A549 (cell line): ENCODE measurements around the gene GORASP1. TPM values are rescaled to one million over a fixed set of nuclear protein-coding genes. Genes with fewer than 3 reads are reported as not detected.

Experiments
- ATAC-seq, 2 experiments: fragments of 200-7000 bp in 1 of 2; fragments of >200 bp in 1 of 2; cut with Nextera tagmentation in 1 of 2; cut with Tn5 transposase in 1 of 2; 3 replicates each; pipeline versions ENCODE4 v1.8.0 to v1.9.1; 2018 to 2020; ENCODE audit warnings: mild to moderate bottlenecking in 1 of 2, moderate library complexity in 1 of 2
- CTCF ChIA-PET: fragments of 300-600 bp; sonication (Branson Sonifier 250); formaldehyde crosslinking; extraction: SDS; loops from one replicate; lab custom pipeline; 2021; ENCODE audit warnings: antibody characterized with exemption, inconsistent platforms; lab: Yijun Ruan, JAX
- POLR2A ChIA-PET: fragments of 350-600 bp; formaldehyde crosslinking; extraction: SDS; loops from one replicate; lab custom pipeline; 2021; ENCODE audit warnings: antibody characterized with exemption, inconsistent platforms; lab: Yijun Ruan, JAX
- DNase-seq, 2 experiments: peaks; one replicate each; pipeline versions ENCODE4 v3.0.0 to v3.0.0-alpha.2; 2011 to 2016; ENCODE audit warnings: low read depth in 1 of 2, low spot score in 1 of 2
- FAIRE-seq: peaks from 2 replicates; lab custom pipeline; 2011; peaks lifted over from hg19 to GRCh38; lab: Jason Lieb, UNC
- H3K27ac ChIP-seq, 2 experiments: fragments of >200 bp; sonication (Bioruptor Twin); formaldehyde crosslinking; 3 replicates each; pipeline ENCODE4 v1.5.1; 2016 to 2017
- H3K4me1 ChIP-seq: fragments of >200 bp; sonication (Bioruptor Twin); formaldehyde crosslinking; 3 replicates; pipeline ENCODE4 v1.6.1; 2016
- H3K4me2 ChIP-seq: fragments of >200 bp; sonication (Bioruptor Twin); formaldehyde crosslinking; 3 replicates; pipeline ENCODE4 v1.6.1; 2016
- H3K4me3 ChIP-seq: fragments of >200 bp; sonication (Bioruptor Twin); formaldehyde crosslinking; 3 replicates; pipeline ENCODE4 v1.5.1; 2016
- H3K9me3 ChIP-seq: fragments of >200 bp; sonication (Bioruptor Twin); formaldehyde crosslinking; 3 replicates; pipeline ENCODE4 v1.6.1; 2016
- CBX2 ChIP-seq: fragments of 200-600 bp; sonication (generic); IDR thresholded peaks from 2 replicates; pipeline ENCODE4 v1.6.1; 2016; ENCODE audit warnings: low read depth, mild to moderate bottlenecking, borderline replicate concordance
- CEBPB ChIP-seq, 2 experiments: fragments of >200 bp in 1 of 2; sonication (Bioruptor Twin) in 1 of 2; formaldehyde crosslinking in 1 of 2; IDR thresholded peaks; 2 replicates each; pipeline ENCODE4 v1.6.1; 2012 to 2016
- CHD2 ChIP-seq: fragments of 150-350 bp; IDR thresholded peaks from 2 replicates; pipeline ENCODE4 v1.6.1; 2014; ENCODE audit warnings: low read length; ENCODE audit not compliant: partially characterized antibody
- CHD4 ChIP-seq: fragments of 200-600 bp; sonication (generic); IDR thresholded peaks from 2 replicates; pipeline ENCODE4 v1.6.1; 2016; ENCODE audit warnings: antibody characterized with exemption, mild to moderate bottlenecking, borderline replicate concordance
- E2F6 ChIP-seq: IDR thresholded peaks from 2 replicates; pipeline ENCODE4 v1.6.1; 2012; ENCODE audit warnings: low read depth, borderline replicate concordance
- ELK1 ChIP-seq: fragments of 150-350 bp; IDR thresholded peaks from 2 replicates; pipeline ENCODE4 v1.6.1; 2014; ENCODE audit warnings: low read depth, mild to moderate bottlenecking, low read length
- EP300 ChIP-seq, 2 experiments: fragments of >200 bp; sonication (Bioruptor Twin); formaldehyde crosslinking; IDR thresholded peaks; 2 replicates in 1 of 2; 3 replicates in 1 of 2; pipeline ENCODE4 v1.6.1; 2016 to 2017
- GATA3 ChIP-seq: IDR thresholded peaks from 2 replicates; pipeline ENCODE4 v1.6.1; 2012; ENCODE audit warnings: borderline replicate concordance
- HEYL ChIP-seq: fragments of 250-450 bp; sonication (Bioruptor Pico); IDR thresholded peaks from 2 replicates; pipeline ENCODE4 v1.8.0; 2021; ENCODE audit warnings: mild to moderate bottlenecking, moderate library complexity
- HOXB5 ChIP-seq: fragments of 250-450 bp; sonication (Bioruptor Pico); IDR thresholded peaks from 2 replicates; pipeline ENCODE4 v1.5.0; 2020; ENCODE audit warnings: mild to moderate bottlenecking, moderate library complexity
- JUN ChIP-seq, 2 experiments: fragments of >200 bp; sonication (Bioruptor Twin); formaldehyde crosslinking; IDR thresholded peaks; 2 replicates in 1 of 2; 3 replicates in 1 of 2; pipeline ENCODE4 v1.6.1; 2016 to 2017
- JUNB ChIP-seq: fragments of >200 bp; sonication (Bioruptor Twin); formaldehyde crosslinking; IDR thresholded peaks from 2 replicates; pipeline ENCODE4 v1.6.1; 2016
- KDM1A ChIP-seq: fragments of 200-600 bp; sonication (generic); IDR thresholded peaks from 2 replicates; pipeline ENCODE4 v1.6.1; 2016; ENCODE audit warnings: low read depth, mild to moderate bottlenecking
- MAFK ChIP-seq: fragments of 450-650 bp; IDR thresholded peaks from 2 replicates; pipeline ENCODE4 v1.6.1; 2014; ENCODE audit not compliant: partially characterized antibody
- MAX ChIP-seq: IDR thresholded peaks from 2 replicates; pipeline ENCODE4 v1.6.1; 2012
- POLR2AphosphoS2 ChIP-seq: conservative IDR thresholded peaks from 2 replicates; pipeline ENCODE4 v1.6.1; 2012; ENCODE audit warnings: low read length, improper control_type of control experiment, inconsistent platforms
- RAD21 ChIP-seq, 2 experiments: fragments of >200 bp in 1 of 2; sonication (Bioruptor Twin) in 1 of 2; formaldehyde crosslinking in 1 of 2; IDR thresholded peaks in 1 of 2; conservative IDR thresholded peaks in 1 of 2; 2 replicates in 1 of 2; 3 replicates in 1 of 2; pipeline ENCODE4 v1.6.1; 2012 to 2018; ENCODE audit warnings: inconsistent platforms in 1 of 2
- RARB ChIP-seq: fragments of 250-450 bp; sonication (Bioruptor Pico); IDR thresholded peaks from 2 replicates; pipeline ENCODE4 v1.8.0; 2021; ENCODE audit warnings: mild to moderate bottlenecking, moderate library complexity
- RCOR1 ChIP-seq: fragments of 150-350 bp; IDR thresholded peaks from 2 replicates; pipeline ENCODE4 v1.6.1; 2014; ENCODE audit warnings: antibody characterized with exemption, low read length, low read depth
- SMC3 ChIP-seq: fragments of >200 bp; sonication (Bioruptor Twin); formaldehyde crosslinking; IDR thresholded peaks from 3 replicates; pipeline ENCODE4 v1.6.1; 2018; ENCODE audit warnings: inconsistent platforms
- USF2 ChIP-seq: fragments of 450-650 bp; IDR thresholded peaks from 2 replicates; pipeline ENCODE4 v1.6.1; 2014; ENCODE audit warnings: antibody characterized with exemption
- ZNF302 ChIP-seq: fragments of 250-450 bp; sonication (Bioruptor Pico); IDR thresholded peaks from 2 replicates; pipeline ENCODE4 v1.9.0; 2021; ENCODE audit warnings: inconsistent platforms, mild to moderate bottlenecking, moderate library complexity
- WGBS: methylation state at CpG from one replicate; pipeline ENCODE4 v1.1.6; 2017; ENCODE audit errors: missing lambda C conversion rate; 5-methylcytosine and 5-hydroxymethylcytosine counted together
- polyA plus RNA-seq, 4 experiments: library from polyadenylated mRNA; depleted of rRNA in 3 of 4; stranded (reverse); fragments of >200 nt; fragmentation: RNase III in 1 of 4; extraction: RNeasy Plus Mini Kit Qiagen cat#74134 plus additional on column Dnase treatment in 1 of 4; gene quantifications; 2 replicates in 3 of 4; 3 replicates in 1 of 4; pipeline ENCODE4 v1.2.3, GENCODE V29; 2011 to 2017
- TF ChIP-seq, protein P1 (sequence below): fragments of 200-600 bp; sonication (generic); IDR thresholded peaks from 2 replicates; pipeline ENCODE4 v1.6.1; 2016; ENCODE audit warnings: antibody characterized with exemption, mild to moderate bottlenecking, moderate library complexity
- TF ChIP-seq, protein P2 (sequence below): IDR thresholded peaks from 2 replicates; pipeline ENCODE4 v1.6.1; 2012
- TF ChIP-seq, protein P3 (sequence below): fragments of >200 bp; sonication (Bioruptor Twin); formaldehyde crosslinking; IDR thresholded peaks from 3 replicates; pipeline ENCODE4 v1.6.1; 2016

GORASP1 gene
- polyA plus RNA-seq, 2 of the 4 experiments (the other 2 are of a cell fraction), result 30.3 to 32.3 TPM

DNA sequence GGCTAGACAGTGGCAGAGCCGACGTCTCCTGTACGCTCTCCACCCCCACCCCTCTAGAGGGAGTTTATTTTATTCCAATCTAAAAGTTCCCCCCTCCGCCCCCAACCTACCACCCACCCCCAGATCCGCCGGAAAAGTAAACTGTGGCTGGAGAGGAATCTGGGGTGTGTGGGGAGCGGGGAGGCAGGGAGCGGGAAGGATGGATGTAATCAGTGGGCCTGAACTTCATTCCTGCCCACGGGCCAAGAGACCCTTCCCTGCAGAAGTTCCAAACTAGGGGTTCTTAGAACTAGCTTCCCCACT is 46.5 kb upstream of the GORASP1 start:
- no peak for ATAC-seq
- Histone ChIP-seq H3K27ac (peak overlapping the region; percentile 94 to 96), H3K9me3 (no peaks in the 10 kb centered on the region), H3K4me2 (peak overlapping the region; percentile 80), H3K4me1 (peaks cover 36% of the 10 kb centered on the region), H3K4me3 (peak overlapping the region; percentile 95)
- no peak for DNase-seq
- TF ChIP-seq KDM1A (no peak), USF2 (no peak), ZNF302 (CRISPR knock-in tag) (no peak), CHD2 (no peak), CEBPB (IDR thresholded peaks at IDR 0.05) (no peak), GATA3 (no peak), HOXB5 (no peak), RARB (no peak), CBX2 (no peak), E2F6 (no peak), ELK1 (no peak)
- TF ChIP-seq, protein P1, sequence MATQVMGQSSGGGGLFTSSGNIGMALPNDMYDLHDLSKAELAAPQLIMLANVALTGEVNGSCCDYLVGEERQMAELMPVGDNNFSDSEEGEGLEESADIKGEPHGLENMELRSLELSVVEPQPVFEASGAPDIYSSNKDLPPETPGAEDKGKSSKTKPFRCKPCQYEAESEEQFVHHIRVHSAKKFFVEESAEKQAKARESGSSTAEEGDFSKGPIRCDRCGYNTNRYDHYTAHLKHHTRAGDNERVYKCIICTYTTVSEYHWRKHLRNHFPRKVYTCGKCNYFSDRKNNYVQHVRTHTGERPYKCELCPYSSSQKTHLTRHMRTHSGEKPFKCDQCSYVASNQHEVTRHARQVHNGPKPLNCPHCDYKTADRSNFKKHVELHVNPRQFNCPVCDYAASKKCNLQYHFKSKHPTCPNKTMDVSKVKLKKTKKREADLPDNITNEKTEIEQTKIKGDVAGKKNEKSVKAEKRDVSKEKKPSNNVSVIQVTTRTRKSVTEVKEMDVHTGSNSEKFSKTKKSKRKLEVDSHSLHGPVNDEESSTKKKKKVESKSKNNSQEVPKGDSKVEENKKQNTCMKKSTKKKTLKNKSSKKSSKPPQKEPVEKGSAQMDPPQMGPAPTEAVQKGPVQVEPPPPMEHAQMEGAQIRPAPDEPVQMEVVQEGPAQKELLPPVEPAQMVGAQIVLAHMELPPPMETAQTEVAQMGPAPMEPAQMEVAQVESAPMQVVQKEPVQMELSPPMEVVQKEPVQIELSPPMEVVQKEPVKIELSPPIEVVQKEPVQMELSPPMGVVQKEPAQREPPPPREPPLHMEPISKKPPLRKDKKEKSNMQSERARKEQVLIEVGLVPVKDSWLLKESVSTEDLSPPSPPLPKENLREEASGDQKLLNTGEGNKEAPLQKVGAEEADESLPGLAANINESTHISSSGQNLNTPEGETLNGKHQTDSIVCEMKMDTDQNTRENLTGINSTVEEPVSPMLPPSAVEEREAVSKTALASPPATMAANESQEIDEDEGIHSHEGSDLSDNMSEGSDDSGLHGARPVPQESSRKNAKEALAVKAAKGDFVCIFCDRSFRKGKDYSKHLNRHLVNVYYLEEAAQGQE, result no peak
- POLR2A ChIA-PET, result interaction anchor here (1.3 to 1.5 kb wide), 2 partner anchors 13 to 24 kb away, joined by 7 to 11 read pairs; no protein-coding TSS in a partner anchor
- CTCF ChIA-PET, result interaction anchor here (1.0 kb wide), 2 partner anchors 31 to 36 kb away, joined by 3 to 4 read pairs; no protein-coding TSS in a partner anchor
- 2% methylated on average over 5 of the region's 9 CpGs for WGBS
- FAIRE-seq, result no peak

DNA sequence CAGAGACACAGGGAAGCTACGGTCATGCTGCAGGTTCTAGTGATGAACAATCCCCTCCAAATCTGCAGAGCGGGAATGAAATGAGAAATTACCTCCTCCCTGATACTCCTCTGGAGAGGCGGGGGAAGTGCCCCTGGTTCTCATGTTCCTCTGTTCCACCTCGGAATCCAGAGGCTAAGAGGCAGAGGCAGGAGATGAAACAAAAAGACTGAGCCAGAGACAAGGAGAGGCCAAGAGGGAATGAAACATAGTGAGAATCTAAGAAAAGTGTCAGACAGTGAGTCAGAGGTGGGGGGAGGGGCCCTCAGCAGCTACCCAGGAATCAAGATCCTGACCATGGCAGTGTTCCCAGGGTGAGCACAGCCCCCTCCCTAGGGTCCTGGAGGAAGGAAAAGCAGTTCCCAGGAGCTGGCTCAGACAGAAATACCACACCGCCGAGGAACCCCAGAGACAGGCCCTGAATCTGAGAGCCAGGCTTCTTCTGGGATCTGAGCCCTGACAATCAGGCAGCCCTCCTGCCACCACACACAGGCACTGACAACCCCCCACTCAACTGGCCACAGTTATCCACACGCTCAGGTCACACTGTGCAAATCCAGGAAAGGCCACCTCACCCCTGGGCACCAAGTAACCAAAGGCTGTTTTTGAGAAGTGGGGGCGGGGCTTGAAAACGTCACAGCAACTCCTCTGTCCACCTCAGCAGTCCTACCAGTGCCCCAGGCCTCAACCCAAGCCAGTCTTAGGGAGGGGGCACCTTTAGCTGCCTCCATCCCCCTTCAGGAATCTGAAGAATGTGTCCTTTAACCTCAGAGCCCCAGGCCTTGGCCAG is 43.6 kb upstream of the GORASP1 start:
- Histone ChIP-seq H3K9me3 (no peaks in the 10 kb centered on the region), H3K4me3 (peak overlapping the region; percentile 95), H3K4me1 (peaks cover 65% of the 10 kb centered on the region), H3K27ac (peak overlapping the region; percentile 94 to 96), H3K4me2 (peak overlapping the region; percentile 99)
- CTCF ChIA-PET, result interaction anchor here (0.7 to 2.4 kb wide), 5 partner anchors 9 to 120 kb away, joined by 3 to 7 read pairs (median 3); no protein-coding TSS in a partner anchor
- DNase-seq (peak; percentile 72 to 88), FAIRE-seq (no peak), ATAC-seq (peak; percentile 14 to 24)
- POLR2A ChIA-PET, result interaction anchor here (0.6 to 2.0 kb wide), 6 partner anchors 10 to 43 kb away, joined by 3 to 9 read pairs (median 5); partner anchors contain the start of genes GORASP1 and TTC21A
- WGBS, result 8% methylated on average over 8 of the region's 9 CpGs
- TF ChIP-seq, protein P2, sequence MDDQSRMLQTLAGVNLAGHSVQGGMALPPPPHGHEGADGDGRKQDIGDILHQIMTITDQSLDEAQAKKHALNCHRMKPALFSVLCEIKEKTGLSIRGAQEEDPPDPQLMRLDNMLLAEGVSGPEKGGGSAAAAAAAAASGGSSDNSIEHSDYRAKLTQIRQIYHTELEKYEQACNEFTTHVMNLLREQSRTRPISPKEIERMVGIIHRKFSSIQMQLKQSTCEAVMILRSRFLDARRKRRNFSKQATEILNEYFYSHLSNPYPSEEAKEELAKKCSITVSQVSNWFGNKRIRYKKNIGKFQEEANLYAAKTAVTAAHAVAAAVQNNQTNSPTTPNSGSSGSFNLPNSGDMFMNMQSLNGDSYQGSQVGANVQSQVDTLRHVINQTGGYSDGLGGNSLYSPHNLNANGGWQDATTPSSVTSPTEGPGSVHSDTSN, result 0 out of 2 replicates have a peak, but pooled peaks have one; percentile 39
- TF ChIP-seq CHD4 (no peak), EP300 (IDR thresholded peaks at IDR 0.05) (peak in 1 of 2 experiments; percentile 52; a peak in 2 of 5 replicates), RCOR1 (no peak), MAX (peak; percentile 62), CHD2 (no peak), HEYL (CRISPR knock-in tag) (no peak), POLR2AphosphoS2 (0 out of 2 replicates have a peak, but pooled peaks have one; percentile 22), RAD21 (conservative IDR thresholded peaks at IDR 0.05 in 1 of 2, IDR thresholded peaks at IDR 0.05 in 1 of 2) (0 out of 5 replicates have a peak, but pooled peaks of 1 of the 2 experiments have one; percentile 7), MAFK (peak; percentile 14), SMC3 (no peak), JUN (IDR thresholded peaks at IDR 0.05) (peak; percentile 36 to 48; a peak in 2 of 5 replicates), JUNB (peak; percentile 77)
- TF ChIP-seq, protein P3, sequence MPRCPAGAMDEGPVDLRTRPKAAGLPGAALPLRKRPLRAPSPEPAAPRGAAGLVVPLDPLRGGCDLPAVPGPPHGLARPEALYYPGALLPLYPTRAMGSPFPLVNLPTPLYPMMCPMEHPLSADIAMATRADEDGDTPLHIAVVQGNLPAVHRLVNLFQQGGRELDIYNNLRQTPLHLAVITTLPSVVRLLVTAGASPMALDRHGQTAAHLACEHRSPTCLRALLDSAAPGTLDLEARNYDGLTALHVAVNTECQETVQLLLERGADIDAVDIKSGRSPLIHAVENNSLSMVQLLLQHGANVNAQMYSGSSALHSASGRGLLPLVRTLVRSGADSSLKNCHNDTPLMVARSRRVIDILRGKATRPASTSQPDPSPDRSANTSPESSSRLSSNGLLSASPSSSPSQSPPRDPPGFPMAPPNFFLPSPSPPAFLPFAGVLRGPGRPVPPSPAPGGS, result peak; percentile 59; the same call in 1 of the 3 replicates
